ENCODE measurements around the gene TTLL12. TPM values are rescaled to one million over a fixed set of nuclear protein-coding genes. Genes with fewer than 3 reads are reported as not detected.
"Not testable (repeated sequence)": the region's sequence is repeated elsewhere in the genome, so short reads cannot be mapped to it uniquely, and the experiment has no call there.

TTLL12 gene
- total and polyA plus RNA-seq, 4 donors, result 10.8 to 34.3 (median 29.7) TPM

DNA sequence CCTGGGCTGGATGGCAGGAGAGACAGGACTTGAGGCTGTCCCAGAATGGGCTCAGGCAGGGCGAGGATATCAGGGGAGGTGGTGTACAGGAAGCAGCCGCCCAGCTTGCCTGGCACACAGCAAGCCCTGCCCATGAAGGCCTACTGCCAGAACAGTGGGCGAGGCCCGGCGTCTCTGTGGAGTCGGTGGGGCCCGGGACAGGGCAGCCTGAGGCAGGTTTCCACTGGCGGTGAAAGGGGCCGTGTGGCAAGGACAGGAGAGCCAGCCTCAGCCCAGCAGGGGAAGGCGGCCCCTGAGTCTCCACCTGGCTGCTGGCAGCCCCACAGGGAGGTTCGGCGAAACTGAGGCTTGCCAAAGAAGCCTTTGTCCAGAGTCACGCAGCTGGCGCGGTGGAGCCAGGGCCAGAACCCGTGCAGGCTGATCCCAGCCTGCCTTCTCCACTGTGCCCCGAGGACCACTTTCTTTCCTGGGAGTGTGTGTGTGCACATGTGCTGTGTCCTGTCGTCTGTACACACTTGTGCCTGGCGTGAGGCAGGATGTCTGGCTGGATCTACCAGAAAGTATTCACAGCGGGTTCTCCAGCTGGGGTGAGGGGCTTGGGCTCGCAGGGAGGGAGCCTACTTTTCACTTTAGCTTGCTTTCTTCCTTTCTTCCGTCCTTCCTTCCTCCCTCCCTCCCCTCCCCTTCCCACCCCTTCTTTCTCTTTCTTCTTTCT, 34.4 kb downstream of the TTLL12 start:
- DNase-seq (ENCODE audit: low read depth in 4 of 6, low spot score in 6 of 6), result peak in 2 of 6 donors; percentile 48 to 63
- whole genome bisulfite sequencing (ENCODE audit: insufficient coverage), result 20% methylated on average over 22 of the region's 22 CpGs
- Histone ChIP-seq H3K4me3 (ENCODE audit: low read depth, low read length) (peak overlapping the region; percentile 55), H3K36me3 (ENCODE audit: control insufficient read depth, insufficient read depth, low read length) (peaks cover 11% of the 10 kb centered on the region), H3K27ac (ENCODE audit: low read depth, low read length) (peak overlapping the region; percentile 4), H3K27me3 (ENCODE audit: control insufficient read depth, insufficient read depth, low read length) (no peaks in the 10 kb centered on the region), H3K4me1 (ENCODE audit: control insufficient read depth, insufficient read depth, low read length) (peaks cover 25% of the 10 kb centered on the region), H3K9me3 (ENCODE audit: control insufficient read depth, insufficient read depth, low read length) (no peaks in the 10 kb centered on the region)

DNA sequence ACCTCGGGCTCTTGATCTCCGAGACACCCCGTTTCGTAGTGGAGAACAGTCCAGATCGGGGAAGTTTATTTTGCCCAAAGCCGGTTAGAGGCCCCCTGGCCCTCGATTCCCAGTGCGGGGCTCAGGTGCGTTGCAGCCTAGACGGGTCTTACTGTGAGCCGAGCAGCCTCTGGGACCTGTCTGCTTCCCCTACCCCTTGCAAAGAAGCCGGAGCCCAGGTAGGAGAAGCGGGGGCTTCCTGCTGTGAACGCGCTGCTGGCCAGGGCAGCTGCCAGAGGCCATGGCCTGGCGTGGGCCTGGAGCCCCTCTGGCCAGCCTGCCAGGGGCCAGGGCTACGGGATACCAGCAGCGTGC, 35.0 kb downstream of the TTLL12 start:
- Histone ChIP-seq H3K9me3 (ENCODE audit: control insufficient read depth, insufficient read depth, low read length) (no peaks in the 10 kb centered on the region), H3K36me3 (ENCODE audit: control insufficient read depth, insufficient read depth, low read length) (peaks cover 11% of the 10 kb centered on the region), H3K4me1 (ENCODE audit: control insufficient read depth, insufficient read depth, low read length) (peaks cover 25% of the 10 kb centered on the region), H3K4me3 (ENCODE audit: low read depth, low read length) (peak overlapping the region; percentile 55), H3K27ac (ENCODE audit: low read depth, low read length) (peak overlapping the region; percentile 4), H3K27me3 (ENCODE audit: control insufficient read depth, insufficient read depth, low read length) (no peaks in the 10 kb centered on the region)
- WGBS (ENCODE audit: insufficient coverage), result 43% methylated on average over 18 of the region's 18 CpGs
- peak in 1 of 6 donors; percentile 23 for DNase-seq (ENCODE audit: low read depth in 4 of 6, low spot score in 6 of 6)

DNA sequence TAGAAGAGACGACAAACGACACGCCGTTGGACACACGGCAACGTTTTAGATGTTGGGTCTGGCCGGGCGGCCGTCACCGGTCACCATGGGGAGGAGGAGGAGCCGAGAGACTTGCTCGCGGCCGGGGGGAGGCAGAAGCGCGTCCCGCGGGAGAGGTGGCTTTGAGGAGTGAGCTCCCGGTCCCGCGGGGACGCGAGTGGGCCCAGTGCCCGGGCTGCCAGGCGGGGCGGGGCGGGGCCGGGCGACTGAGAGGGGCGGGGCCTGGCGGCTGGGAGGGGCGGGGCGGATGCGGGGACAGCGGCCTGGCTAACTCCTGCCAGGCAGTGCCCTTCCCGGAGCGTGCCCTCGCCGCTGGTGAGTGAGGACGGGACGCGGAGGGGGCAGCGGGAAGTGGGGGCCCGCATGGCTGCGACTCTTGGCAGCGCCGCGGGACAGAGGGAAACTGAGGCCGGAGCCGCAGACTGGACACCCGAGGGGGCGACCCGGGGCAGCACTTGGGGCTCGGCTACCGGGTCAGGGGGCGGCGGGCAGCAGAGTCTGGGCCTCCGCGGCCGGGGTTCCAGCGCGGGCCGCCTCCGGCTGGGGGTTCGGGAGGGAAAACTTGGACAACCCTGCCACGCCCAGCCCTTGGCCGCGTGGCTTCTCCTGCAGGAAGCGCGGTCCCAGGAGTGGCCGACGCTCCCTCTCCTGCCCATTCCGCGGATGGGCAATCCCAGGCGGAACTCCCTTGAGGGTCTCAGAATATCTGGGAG, 35.5 kb downstream of the TTLL12 start, which contains the start of gene TSPO:
TSS of gene TSPO (plus strand) at position 309 of the 752 bp plus-strand sequence. CDS start 7,680 bp downstream, outside the sequence.
- WGBS (ENCODE audit: insufficient coverage), result 4% methylated on average over 71 of the region's 75 CpGs
- H3K9me3 ChIP-seq (ENCODE audit: control insufficient read depth, insufficient read depth, low read length), result no peaks in the 10 kb centered on the region
- H3K36me3 ChIP-seq (ENCODE audit: control insufficient read depth, insufficient read depth, low read length), result peaks cover 9% of the 10 kb centered on the region
- peak in 3 of 6 donors; percentile 29 to 71 (median 62) for DNase-seq (ENCODE audit: low read depth in 4 of 6, low spot score in 6 of 6)
- H3K27me3 ChIP-seq (ENCODE audit: control insufficient read depth, insufficient read depth, low read length), result no peaks in the 10 kb centered on the region
- H3K4me3 ChIP-seq (ENCODE audit: low read depth, low read length), result peak within 1 kb of the TSS; percentile 55
- peak within 1 kb of the TSS; percentile 4 for H3K27ac ChIP-seq (ENCODE audit: low read depth, low read length)
- H3K4me1 ChIP-seq (ENCODE audit: control insufficient read depth, insufficient read depth, low read length), result peaks cover 25% of the 10 kb centered on the region

DNA sequence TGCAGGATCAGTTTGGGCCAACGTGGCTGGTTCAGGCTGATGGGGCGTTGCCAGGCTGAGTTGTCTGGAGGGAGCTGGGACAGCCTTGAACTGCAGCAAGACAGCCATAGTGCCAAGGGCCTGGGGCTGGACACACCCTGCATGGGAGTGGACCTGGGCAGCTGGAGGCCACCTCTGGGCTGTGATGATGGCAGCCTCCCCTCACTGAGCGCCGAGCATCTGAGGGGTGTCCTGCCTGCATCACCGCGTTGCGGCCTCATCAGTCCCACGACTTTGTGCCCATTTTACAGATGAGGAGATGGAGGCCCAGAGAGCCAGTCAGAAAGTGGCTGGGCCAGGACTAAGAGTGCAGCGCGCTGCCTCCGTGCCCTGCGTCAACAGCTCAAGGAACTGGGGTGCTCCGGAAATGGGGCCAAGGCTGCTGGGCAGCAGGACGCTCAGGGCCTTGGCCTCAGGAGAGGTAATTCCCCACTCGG, 36.2 kb downstream of the TTLL12 start:
- no peaks in the 10 kb centered on the region for H3K27me3 ChIP-seq (ENCODE audit: control insufficient read depth, insufficient read depth, low read length)
- no peak overlapping the region for H3K27ac ChIP-seq (ENCODE audit: low read depth, low read length)
- peak overlapping the region; percentile 55 for H3K4me3 ChIP-seq (ENCODE audit: low read depth, low read length)
- WGBS (ENCODE audit: insufficient coverage), result 81% methylated on average over 15 of the region's 15 CpGs
- no peak for DNase-seq (ENCODE audit: low read depth in 4 of 6, low spot score in 6 of 6)
- H3K4me1 ChIP-seq (ENCODE audit: control insufficient read depth, insufficient read depth, low read length), result peaks cover 25% of the 10 kb centered on the region
- H3K36me3 ChIP-seq (ENCODE audit: control insufficient read depth, insufficient read depth, low read length), result peaks cover 6% of the 10 kb centered on the region
- H3K9me3 ChIP-seq (ENCODE audit: control insufficient read depth, insufficient read depth, low read length), result no peaks in the 10 kb centered on the region

GRCh38 chr22:43148581-43148980, 38.4 kb downstream of the TTLL12 start:
- H3K27me3 ChIP-seq (ENCODE audit: control insufficient read depth, insufficient read depth, low read length), result no peaks in the 10 kb centered on the region
- no peak overlapping the region for H3K27ac ChIP-seq (ENCODE audit: low read depth, low read length)
- peaks cover 25% of the 10 kb centered on the region for H3K4me1 ChIP-seq (ENCODE audit: control insufficient read depth, insufficient read depth, low read length)
- no peak overlapping the region for H3K4me3 ChIP-seq (ENCODE audit: low read depth, low read length)
- H3K9me3 ChIP-seq (ENCODE audit: control insufficient read depth, insufficient read depth, low read length), result no peaks in the 10 kb centered on the region
- no peak for DNase-seq (ENCODE audit: low read depth in 4 of 6, low spot score in 6 of 6)
- no peaks in the 10 kb centered on the region for H3K36me3 ChIP-seq (ENCODE audit: control insufficient read depth, insufficient read depth, low read length)
- 57% methylated on average over 6 of the region's 6 CpGs for WGBS (ENCODE audit: insufficient coverage)

- H3K4me1 ChIP-seq (ENCODE audit: control insufficient read depth, insufficient read depth, low read length), result peaks cover 26% of the 10 kb centered on the region
- no peaks in the 10 kb centered on the region for H3K9me3 ChIP-seq (ENCODE audit: control insufficient read depth, insufficient read depth, low read length)
- H3K27ac ChIP-seq (ENCODE audit: low read depth, low read length), result no peak overlapping the region
- no peak overlapping the region for H3K4me3 ChIP-seq (ENCODE audit: low read depth, low read length)
- DNase-seq (ENCODE audit: low read depth in 4 of 6, low spot score in 6 of 6), result no peak
- H3K36me3 ChIP-seq (ENCODE audit: control insufficient read depth, insufficient read depth, low read length), result no peaks in the 10 kb centered on the region
- WGBS (ENCODE audit: insufficient coverage), result 57% methylated on average over 8 of the region's 8 CpGs
- H3K27me3 ChIP-seq (ENCODE audit: control insufficient read depth, insufficient read depth, low read length), result no peaks in the 10 kb centered on the region
Measured at GRCh38 chr22:43147821-43148220, 39.1 kb downstream of the TTLL12 start.

- H3K4me1 ChIP-seq (ENCODE audit: control insufficient read depth, insufficient read depth, low read length), result peaks cover 22% of the 10 kb centered on the region
- not testable (repeated sequence) for H3K27me3 ChIP-seq (ENCODE audit: control insufficient read depth, insufficient read depth, low read length); H3K36me3 ChIP-seq (ENCODE audit: control insufficient read depth, insufficient read depth, low read length); DNase-seq (ENCODE audit: low read depth in 4 of 6, low spot score in 6 of 6); H3K27ac ChIP-seq (ENCODE audit: low read depth, low read length); H3K9me3 ChIP-seq (ENCODE audit: control insufficient read depth, insufficient read depth, low read length); H3K4me3 ChIP-seq (ENCODE audit: low read depth, low read length)
- WGBS (ENCODE audit: insufficient coverage), result 94% methylated on average over 9 of the region's 15 CpGs
Measured at GRCh38 chr22:43146332-43146731, 40.6 kb downstream of the TTLL12 start.

DNA sequence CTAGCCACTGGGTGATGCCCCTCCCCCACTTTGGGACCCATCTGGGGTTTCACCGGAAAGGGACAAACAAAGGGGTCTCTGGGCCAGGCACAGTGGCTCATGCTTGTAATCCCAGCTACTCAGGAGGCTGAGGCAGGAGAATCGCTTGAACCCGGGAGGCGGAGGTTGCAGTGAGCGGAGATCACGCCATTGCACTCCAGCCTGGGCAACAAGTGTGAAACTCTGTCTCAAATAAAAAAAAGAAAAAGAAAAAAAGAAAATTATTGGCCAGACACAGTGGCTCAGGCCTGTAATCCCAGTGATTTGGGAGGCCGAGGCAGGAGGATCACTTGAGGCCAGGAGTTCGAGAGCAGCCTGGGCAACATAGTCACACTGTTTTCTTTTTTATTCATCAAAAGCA, 41.6 kb downstream of the TTLL12 start:
- WGBS (ENCODE audit: insufficient coverage), result 77% methylated on average over 5 of the region's 8 CpGs
- H3K27me3 ChIP-seq (ENCODE audit: control insufficient read depth, insufficient read depth, low read length); H3K27ac ChIP-seq (ENCODE audit: low read depth, low read length); H3K4me3 ChIP-seq (ENCODE audit: low read depth, low read length); H3K9me3 ChIP-seq (ENCODE audit: control insufficient read depth, insufficient read depth, low read length); DNase-seq (ENCODE audit: low read depth in 4 of 6, low spot score in 6 of 6): not testable (repeated sequence)
- Histone ChIP-seq H3K36me3 (ENCODE audit: control insufficient read depth, insufficient read depth, low read length) (peaks cover 11% of the 10 kb centered on the region), H3K4me1 (ENCODE audit: control insufficient read depth, insufficient read depth, low read length) (peaks cover 18% of the 10 kb centered on the region)

- no peaks in the 10 kb centered on the region for H3K9me3 ChIP-seq (ENCODE audit: control insufficient read depth, insufficient read depth, low read length)
- no peak for DNase-seq (ENCODE audit: low read depth in 4 of 6, low spot score in 6 of 6)
- H3K36me3 ChIP-seq (ENCODE audit: control insufficient read depth, insufficient read depth, low read length), result peaks cover 15% of the 10 kb centered on the region
- no peak overlapping the region for H3K4me3 ChIP-seq (ENCODE audit: low read depth, low read length)
- WGBS (ENCODE audit: insufficient coverage), result no CpG with 5 or more reads among the region's 3 CpGs
- no peaks in the 10 kb centered on the region for H3K27me3 ChIP-seq (ENCODE audit: control insufficient read depth, insufficient read depth, low read length)
- peaks cover 18% of the 10 kb centered on the region for H3K4me1 ChIP-seq (ENCODE audit: control insufficient read depth, insufficient read depth, low read length)
- no peak overlapping the region for H3K27ac ChIP-seq (ENCODE audit: low read depth, low read length)
Measured at GRCh38 chr22:43144949-43145348, 42.0 kb downstream of the TTLL12 start.

Measured in spinal cord (tissue), 10 donors.